GM10847 (cell line): ENCODE data around the gene PLXNA4.

Source experiments
- POLR2A ChIP-seq: IDR thresholded peaks from 2 replicates; pipeline ENCODE4 v1.6.1; 2011; ENCODE audit not compliant: insufficient read length; ENCODE audit errors: extremely low read depth

The PLXNA4 gene

GRCh38 chr7:132083126-132083525, 493.1 kb downstream of the PLXNA4 start:
- no peak for TF ChIP-seq POLR2A

GRCh38 chr7:132082394-132082793, 493.9 kb downstream of the PLXNA4 start:
- no peak for TF ChIP-seq POLR2A

- TF ChIP-seq POLR2A = no peak
Measured at GRCh38 chr7:132081686-132082085, 494.6 kb downstream of the PLXNA4 start.

GRCh38 chr7:132080967-132081668, 495.2 kb downstream of the PLXNA4 start:
- TF ChIP-seq POLR2A = no peak

- no peak for TF ChIP-seq POLR2A
Measured at GRCh38 chr7:132080467-132080866, 495.8 kb downstream of the PLXNA4 start.

GRCh38 chr7:132078891-132079735, 497.2 kb downstream of the PLXNA4 start:
- TF ChIP-seq POLR2A = no peak

GRCh38 chr7:132077971-132078685, 498.1 kb downstream of the PLXNA4 start:
- TF ChIP-seq POLR2A = no peak

GRCh38 chr7:132076301-132077035, 499.8 kb downstream of the PLXNA4 start:
- TF ChIP-seq POLR2A = no peak

GRCh38 chr7:132075515-132075914, 500.8 kb downstream of the PLXNA4 start:
- TF ChIP-seq POLR2A = no peak

- TF ChIP-seq POLR2A = no peak
Measured at GRCh38 chr7:132073920-132074589, 502.2 kb downstream of the PLXNA4 start.
